Measurements from ENCODE around the gene CSTB.
A peak's percentile ranks its signal among the peaks of the same experiment; 100 is the strongest.

CSTB gene, protein sequence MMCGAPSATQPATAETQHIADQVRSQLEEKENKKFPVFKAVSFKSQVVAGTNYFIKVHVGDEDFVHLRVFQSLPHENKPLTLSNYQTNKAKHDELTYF

DNA sequence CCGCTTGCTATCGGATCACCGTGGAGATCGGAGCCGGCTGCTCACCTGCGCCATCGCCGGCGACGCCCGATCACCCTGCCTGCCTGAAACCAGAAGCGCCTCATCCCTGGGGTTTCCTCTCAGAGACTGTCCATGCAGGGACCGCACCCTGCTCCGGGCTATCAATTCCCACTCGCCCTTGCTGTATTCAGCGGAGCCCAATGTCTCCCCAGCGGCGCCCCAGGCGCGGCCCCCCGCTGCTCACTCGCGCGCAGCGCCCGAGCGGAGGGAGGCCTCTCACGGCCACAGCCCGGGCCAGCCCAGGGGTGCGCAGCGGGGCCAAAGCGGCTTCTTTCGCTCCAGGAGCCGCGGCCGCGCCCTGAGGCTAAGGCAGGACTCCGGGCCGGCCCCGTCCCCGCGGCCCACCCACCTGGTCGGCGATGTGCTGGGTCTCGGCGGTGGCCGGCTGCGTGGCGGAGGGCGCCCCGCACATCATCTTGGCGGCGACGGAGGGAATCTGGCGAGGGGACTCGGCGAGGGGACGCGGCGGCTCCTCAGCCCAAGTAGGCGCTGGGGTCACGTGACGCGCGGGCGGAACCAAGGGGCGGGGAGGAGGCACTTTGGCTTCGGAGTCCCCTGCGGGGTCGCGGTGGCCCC, at the start of gene CSTB:
Gene CSTB (minus strand): TSS at position 514 of the 636 bp plus-strand sequence. CDS start 39 bp downstream, at position 475.
- CTCF ChIA-PET, result no interaction called here
- Histone ChIP-seq H3K4me1 (ENCODE audit: control insufficient read depth, insufficient read depth, low read length) (no peaks in the 10 kb centered on the region), H3K4me3 (ENCODE audit: low read depth, low read length) (peak within 1 kb of the TSS; percentile 76), H3K27ac (ENCODE audit: extremely low read depth, low read depth, low read length) (peak within 1 kb of the TSS; percentile 82), H3K36me3 (ENCODE audit: control insufficient read depth in 2 of 2, insufficient read depth in 1 of 2, low read length in 2 of 2) (peaks cover 7 to 21% of the 10 kb centered on the region in 2 experiments; a peak in 2 of 3 replicates), H3K9me3 (ENCODE audit: control insufficient read depth, insufficient read depth, low read depth, low read length) (no peaks in the 10 kb centered on the region)
- POLR2A ChIA-PET, result no interaction called here
- no peak for TF ChIP-seq ZNF37A (tag by site-specific recombination; IDR thresholded peaks at IDR 0.05)
- TF ChIP-seq ZBTB1 (tag by site-specific recombination; IDR thresholded peaks at IDR 0.05), result no peak
- TF ChIP-seq ZNF664 (tag by site-specific recombination; IDR thresholded peaks at IDR 0.05), result no peak
- 0 out of 2 replicates have a peak, but pooled peaks have one; percentile 84 for TF ChIP-seq ZNF785 (tag by site-specific recombination; IDR thresholded peaks at IDR 0.05)
- TF ChIP-seq SETDB1 (IDR thresholded peaks at IDR 0.05; ENCODE audit: insufficient read length, low read length), result no peak
- TF ChIP-seq, protein P1, sequence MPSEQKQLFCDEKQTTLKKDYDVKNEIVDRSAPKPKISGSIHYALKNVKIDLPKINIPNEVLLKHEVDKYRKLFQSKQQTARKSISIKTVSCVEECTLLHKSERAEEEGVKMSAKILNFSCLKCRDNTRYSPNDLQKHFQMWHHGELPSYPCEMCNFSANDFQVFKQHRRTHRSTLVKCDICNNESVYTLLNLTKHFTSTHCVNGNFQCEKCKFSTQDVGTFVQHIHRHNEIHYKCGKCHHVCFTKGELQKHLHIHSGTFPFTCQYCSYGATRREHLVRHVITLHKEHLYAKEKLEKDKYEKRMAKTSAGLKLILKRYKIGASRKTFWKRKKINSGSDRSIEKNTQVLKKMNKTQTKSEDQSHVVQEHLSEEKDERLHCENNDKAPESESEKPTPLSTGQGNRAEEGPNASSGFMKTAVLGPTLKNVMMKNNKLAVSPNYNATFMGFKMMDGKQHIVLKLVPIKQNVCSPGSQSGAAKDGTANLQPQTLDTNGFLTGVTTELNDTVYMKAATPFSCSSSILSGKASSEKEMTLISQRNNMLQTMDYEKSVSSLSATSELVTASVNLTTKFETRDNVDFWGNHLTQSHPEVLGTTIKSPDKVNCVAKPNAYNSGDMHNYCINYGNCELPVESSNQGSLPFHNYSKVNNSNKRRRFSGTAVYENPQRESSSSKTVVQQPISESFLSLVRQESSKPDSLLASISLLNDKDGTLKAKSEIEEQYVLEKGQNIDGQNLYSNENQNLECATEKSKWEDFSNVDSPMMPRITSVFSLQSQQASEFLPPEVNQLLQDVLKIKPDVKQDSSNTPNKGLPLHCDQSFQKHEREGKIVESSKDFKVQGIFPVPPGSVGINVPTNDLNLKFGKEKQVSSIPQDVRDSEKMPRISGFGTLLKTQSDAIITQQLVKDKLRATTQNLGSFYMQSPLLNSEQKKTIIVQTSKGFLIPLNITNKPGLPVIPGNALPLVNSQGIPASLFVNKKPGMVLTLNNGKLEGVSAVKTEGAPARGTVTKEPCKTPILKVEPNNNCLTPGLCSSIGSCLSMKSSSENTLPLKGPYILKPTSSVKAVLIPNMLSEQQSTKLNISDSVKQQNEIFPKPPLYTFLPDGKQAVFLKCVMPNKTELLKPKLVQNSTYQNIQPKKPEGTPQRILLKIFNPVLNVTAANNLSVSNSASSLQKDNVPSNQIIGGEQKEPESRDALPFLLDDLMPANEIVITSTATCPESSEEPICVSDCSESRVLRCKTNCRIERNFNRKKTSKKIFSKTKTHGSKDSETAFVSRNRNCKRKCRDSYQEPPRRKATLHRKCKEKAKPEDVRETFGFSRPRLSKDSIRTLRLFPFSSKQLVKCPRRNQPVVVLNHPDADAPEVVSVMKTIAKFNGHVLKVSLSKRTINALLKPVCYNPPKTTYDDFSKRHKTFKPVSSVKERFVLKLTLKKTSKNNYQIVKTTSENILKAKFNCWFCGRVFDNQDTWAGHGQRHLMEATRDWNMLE (tag by site-specific recombination; conservative IDR thresholded peaks at IDR 0.05; ENCODE audit: low read depth), result no peak
- TF ChIP-seq, protein P2, sequence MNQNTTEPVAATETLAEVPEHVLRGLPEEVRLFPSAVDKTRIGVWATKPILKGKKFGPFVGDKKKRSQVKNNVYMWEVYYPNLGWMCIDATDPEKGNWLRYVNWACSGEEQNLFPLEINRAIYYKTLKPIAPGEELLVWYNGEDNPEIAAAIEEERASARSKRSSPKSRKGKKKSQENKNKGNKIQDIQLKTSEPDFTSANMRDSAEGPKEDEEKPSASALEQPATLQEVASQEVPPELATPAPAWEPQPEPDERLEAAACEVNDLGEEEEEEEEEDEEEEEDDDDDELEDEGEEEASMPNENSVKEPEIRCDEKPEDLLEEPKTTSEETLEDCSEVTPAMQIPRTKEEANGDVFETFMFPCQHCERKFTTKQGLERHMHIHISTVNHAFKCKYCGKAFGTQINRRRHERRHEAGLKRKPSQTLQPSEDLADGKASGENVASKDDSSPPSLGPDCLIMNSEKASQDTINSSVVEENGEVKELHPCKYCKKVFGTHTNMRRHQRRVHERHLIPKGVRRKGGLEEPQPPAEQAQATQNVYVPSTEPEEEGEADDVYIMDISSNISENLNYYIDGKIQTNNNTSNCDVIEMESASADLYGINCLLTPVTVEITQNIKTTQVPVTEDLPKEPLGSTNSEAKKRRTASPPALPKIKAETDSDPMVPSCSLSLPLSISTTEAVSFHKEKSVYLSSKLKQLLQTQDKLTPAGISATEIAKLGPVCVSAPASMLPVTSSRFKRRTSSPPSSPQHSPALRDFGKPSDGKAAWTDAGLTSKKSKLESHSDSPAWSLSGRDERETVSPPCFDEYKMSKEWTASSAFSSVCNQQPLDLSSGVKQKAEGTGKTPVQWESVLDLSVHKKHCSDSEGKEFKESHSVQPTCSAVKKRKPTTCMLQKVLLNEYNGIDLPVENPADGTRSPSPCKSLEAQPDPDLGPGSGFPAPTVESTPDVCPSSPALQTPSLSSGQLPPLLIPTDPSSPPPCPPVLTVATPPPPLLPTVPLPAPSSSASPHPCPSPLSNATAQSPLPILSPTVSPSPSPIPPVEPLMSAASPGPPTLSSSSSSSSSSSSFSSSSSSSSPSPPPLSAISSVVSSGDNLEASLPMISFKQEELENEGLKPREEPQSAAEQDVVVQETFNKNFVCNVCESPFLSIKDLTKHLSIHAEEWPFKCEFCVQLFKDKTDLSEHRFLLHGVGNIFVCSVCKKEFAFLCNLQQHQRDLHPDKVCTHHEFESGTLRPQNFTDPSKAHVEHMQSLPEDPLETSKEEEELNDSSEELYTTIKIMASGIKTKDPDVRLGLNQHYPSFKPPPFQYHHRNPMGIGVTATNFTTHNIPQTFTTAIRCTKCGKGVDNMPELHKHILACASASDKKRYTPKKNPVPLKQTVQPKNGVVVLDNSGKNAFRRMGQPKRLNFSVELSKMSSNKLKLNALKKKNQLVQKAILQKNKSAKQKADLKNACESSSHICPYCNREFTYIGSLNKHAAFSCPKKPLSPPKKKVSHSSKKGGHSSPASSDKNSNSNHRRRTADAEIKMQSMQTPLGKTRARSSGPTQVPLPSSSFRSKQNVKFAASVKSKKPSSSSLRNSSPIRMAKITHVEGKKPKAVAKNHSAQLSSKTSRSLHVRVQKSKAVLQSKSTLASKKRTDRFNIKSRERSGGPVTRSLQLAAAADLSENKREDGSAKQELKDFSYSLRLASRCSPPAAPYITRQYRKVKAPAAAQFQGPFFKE (tag by site-specific recombination; IDR thresholded peaks at IDR 0.05; ENCODE audit: borderline replicate concordance), result no peak
- peak; percentile 72 for TF ChIP-seq ZBTB17 (tag by site-specific recombination; IDR thresholded peaks at IDR 0.05)
- TF ChIP-seq ZNF302 (tag by site-specific recombination; IDR thresholded peaks at IDR 0.05; ENCODE audit: low read depth), result no peak
- TF ChIP-seq ZNF585B (tag by site-specific recombination; IDR thresholded peaks at IDR 0.05), result no peak
- TF ChIP-seq ZNF549 (tag by site-specific recombination; IDR thresholded peaks at IDR 0.05), result no peak
- TF ChIP-seq GLIS2 (tag by site-specific recombination; IDR thresholded peaks at IDR 0.05), result peak; percentile 76
- TF ChIP-seq KLF1 (tag by site-specific recombination; IDR thresholded peaks at IDR 0.05), result no peak; the same call in 1 of the 2 replicates
- TF ChIP-seq, protein P3, sequence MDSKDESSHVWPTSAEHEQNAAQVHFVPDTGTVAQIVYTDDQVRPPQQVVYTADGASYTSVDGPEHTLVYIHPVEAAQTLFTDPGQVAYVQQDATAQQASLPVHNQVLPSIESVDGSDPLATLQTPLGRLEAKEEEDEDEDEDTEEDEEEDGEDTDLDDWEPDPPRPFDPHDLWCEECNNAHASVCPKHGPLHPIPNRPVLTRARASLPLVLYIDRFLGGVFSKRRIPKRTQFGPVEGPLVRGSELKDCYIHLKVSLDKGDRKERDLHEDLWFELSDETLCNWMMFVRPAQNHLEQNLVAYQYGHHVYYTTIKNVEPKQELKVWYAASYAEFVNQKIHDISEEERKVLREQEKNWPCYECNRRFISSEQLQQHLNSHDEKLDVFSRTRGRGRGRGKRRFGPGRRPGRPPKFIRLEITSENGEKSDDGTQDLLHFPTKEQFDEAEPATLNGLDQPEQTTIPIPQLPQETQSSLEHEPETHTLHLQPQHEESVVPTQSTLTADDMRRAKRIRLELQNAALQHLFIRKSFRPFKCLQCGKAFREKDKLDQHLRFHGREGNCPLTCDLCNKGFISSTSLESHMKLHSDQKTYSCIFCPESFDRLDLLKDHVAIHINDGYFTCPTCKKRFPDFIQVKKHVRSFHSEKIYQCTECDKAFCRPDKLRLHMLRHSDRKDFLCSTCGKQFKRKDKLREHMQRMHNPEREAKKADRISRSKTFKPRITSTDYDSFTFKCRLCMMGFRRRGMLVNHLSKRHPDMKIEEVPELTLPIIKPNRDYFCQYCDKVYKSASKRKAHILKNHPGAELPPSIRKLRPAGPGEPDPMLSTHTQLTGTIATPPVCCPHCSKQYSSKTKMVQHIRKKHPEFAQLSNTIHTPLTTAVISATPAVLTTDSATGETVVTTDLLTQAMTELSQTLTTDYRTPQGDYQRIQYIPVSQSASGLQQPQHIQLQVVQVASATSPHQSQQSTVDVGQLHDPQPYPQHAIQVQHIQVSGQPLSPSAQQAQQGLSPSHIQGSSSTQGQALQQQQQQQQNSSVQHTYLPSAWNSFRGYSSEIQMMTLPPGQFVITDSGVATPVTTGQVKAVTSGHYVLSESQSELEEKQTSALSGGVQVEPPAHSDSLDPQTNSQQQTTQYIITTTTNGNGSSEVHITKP (tag by site-specific recombination; IDR thresholded peaks at IDR 0.05), result no peak; the same call in none of the 2 replicates
- TF ChIP-seq ZNF501 (tag by site-specific recombination; IDR thresholded peaks at IDR 0.05), result no peak
- TF ChIP-seq MZF1 (tag by site-specific recombination; IDR thresholded peaks at IDR 0.05; ENCODE audit: borderline replicate concordance), result no peak; the same call in 1 of the 2 replicates
- TF ChIP-seq ZNF521 (tag by site-specific recombination; IDR thresholded peaks at IDR 0.05), result no peak
- TF ChIP-seq, protein P4, sequence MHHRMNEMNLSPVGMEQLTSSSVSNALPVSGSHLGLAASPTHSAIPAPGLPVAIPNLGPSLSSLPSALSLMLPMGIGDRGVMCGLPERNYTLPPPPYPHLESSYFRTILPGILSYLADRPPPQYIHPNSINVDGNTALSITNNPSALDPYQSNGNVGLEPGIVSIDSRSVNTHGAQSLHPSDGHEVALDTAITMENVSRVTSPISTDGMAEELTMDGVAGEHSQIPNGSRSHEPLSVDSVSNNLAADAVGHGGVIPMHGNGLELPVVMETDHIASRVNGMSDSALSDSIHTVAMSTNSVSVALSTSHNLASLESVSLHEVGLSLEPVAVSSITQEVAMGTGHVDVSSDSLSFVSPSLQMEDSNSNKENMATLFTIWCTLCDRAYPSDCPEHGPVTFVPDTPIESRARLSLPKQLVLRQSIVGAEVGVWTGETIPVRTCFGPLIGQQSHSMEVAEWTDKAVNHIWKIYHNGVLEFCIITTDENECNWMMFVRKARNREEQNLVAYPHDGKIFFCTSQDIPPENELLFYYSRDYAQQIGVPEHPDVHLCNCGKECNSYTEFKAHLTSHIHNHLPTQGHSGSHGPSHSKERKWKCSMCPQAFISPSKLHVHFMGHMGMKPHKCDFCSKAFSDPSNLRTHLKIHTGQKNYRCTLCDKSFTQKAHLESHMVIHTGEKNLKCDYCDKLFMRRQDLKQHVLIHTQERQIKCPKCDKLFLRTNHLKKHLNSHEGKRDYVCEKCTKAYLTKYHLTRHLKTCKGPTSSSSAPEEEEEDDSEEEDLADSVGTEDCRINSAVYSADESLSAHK (tag by site-specific recombination; IDR thresholded peaks at IDR 0.05), result no peak
